GM12891 (cell line): ENCODE results near the gene CDH23.

Experiments used
- DNase-seq: peaks from one replicate; pipeline ENCODE4 v3.0.0; 2011; ENCODE audit warnings: low spot score; ENCODE audit not compliant: insufficient read length
- FAIRE-seq: peaks from 2 replicates; lab custom pipeline; 2011; peaks lifted over from hg19 to GRCh38; lab: Jason Lieb, UNC
- PAX5 ChIP-seq: IDR thresholded peaks from 2 replicates; pipeline ENCODE4 v1.6.1; 2011; ENCODE audit warnings: low read length, moderate library complexity, mild to moderate bottlenecking; ENCODE audit not compliant: insufficient read depth, severe bottlenecking
- POLR2A ChIP-seq: IDR thresholded peaks from 2 replicates; pipeline ENCODE4 v1.6.1; 2011; ENCODE audit warnings: low read depth, low read length, control low read depth
- POLR2AphosphoS5 ChIP-seq: IDR thresholded peaks from 2 replicates; pipeline ENCODE4 v1.6.1; 2011; ENCODE audit warnings: low read depth, low read length, control low read depth
- POU2F2 ChIP-seq: IDR thresholded peaks from 2 replicates; pipeline ENCODE4 v1.6.1; 2011; ENCODE audit warnings: low read depth, mild to moderate bottlenecking, control low read depth, low read length, moderate library complexity
- SPI1 ChIP-seq: IDR thresholded peaks from 2 replicates; pipeline ENCODE4 v1.6.1; 2011; ENCODE audit warnings: low read depth, low read length, control low read depth
- TAF1 ChIP-seq: IDR thresholded peaks from 2 replicates; pipeline ENCODE4 v1.6.1; 2011; ENCODE audit warnings: low read depth, low read length, control low read depth

The CDH23 gene

GRCh38 chr10:71396084-71396710 lies 523 bp upstream of the CDH23 start:
- FAIRE-seq = no peak
- peak; percentile 49 for DNase-seq
- TF ChIP-seq SPI1 (no peak), TAF1 (no peak), POLR2A (no peak), PAX5 (no peak), POU2F2 (no peak), POLR2AphosphoS5 (no peak)

- DNase-seq (no peak), FAIRE-seq (no peak)
- TF ChIP-seq POU2F2 (no peak), TAF1 (no peak), SPI1 (no peak), PAX5 (no peak)
Measured at GRCh38 chr10:71397296-71398212, 834 bp downstream of the CDH23 start.

- no peak for TF ChIP-seq POLR2A
- TF ChIP-seq SPI1 = no peak
- TF ChIP-seq POLR2AphosphoS5 = no peak
- TF ChIP-seq TAF1 = no peak
- TF ChIP-seq PAX5 = no peak
- TF ChIP-seq POU2F2 = no peak
- FAIRE-seq = no peak
- no peak for DNase-seq
Measured at GRCh38 chr10:71398976-71399375, 2.3 kb downstream of the CDH23 start.

GRCh38 chr10:71399946-71400345 lies 3.2 kb downstream of the CDH23 start:
- FAIRE-seq = no peak
- no peak for DNase-seq
- TF ChIP-seq PAX5 = no peak
- no peak for TF ChIP-seq POLR2AphosphoS5
- no peak for TF ChIP-seq POU2F2
- no peak for TF ChIP-seq POLR2A
- no peak for TF ChIP-seq TAF1
- no peak for TF ChIP-seq SPI1

- DNase-seq (no peak), FAIRE-seq (no peak)
Measured at GRCh38 chr10:71401056-71401455, 4.3 kb downstream of the CDH23 start.

GRCh38 chr10:71402005-71402404 lies 5.3 kb downstream of the CDH23 start:
- TF ChIP-seq SPI1 = no peak
- TF ChIP-seq PAX5 = no peak
- no peak for TF ChIP-seq POLR2A
- no peak for TF ChIP-seq POLR2AphosphoS5
- no peak for TF ChIP-seq TAF1
- no peak for TF ChIP-seq POU2F2
- DNase-seq (no peak), FAIRE-seq (no peak)

More at GRCh38 chr10:71401056-71401455, 4.3 kb downstream of the CDH23 start:
- TF ChIP-seq TAF1 (no peak), POU2F2 (no peak), POLR2A (no peak), PAX5 (no peak), SPI1 (no peak), POLR2AphosphoS5 (no peak)

GRCh38 chr10:71404503-71405295 lies 8.0 kb downstream of the CDH23 start:
- TF ChIP-seq POU2F2 (no peak), SPI1 (no peak), TAF1 (no peak), POLR2AphosphoS5 (no peak), PAX5 (no peak)
- no peak for DNase-seq
- FAIRE-seq = no peak

GRCh38 chr10:71406878-71407277 lies 10.2 kb downstream of the CDH23 start:
- FAIRE-seq = no peak
- no peak for DNase-seq
- no peak for TF ChIP-seq POLR2AphosphoS5
- no peak for TF ChIP-seq SPI1
